HG03354 (cell line): ENCODE results near the gene ANKLE1.

Experiments used
- ATAC-seq: cut with Tn5 transposase; IDR thresholded peaks from one replicate; pipeline ENCODE4 v1.9.1; 2021; ENCODE audit warnings: mild to moderate bottlenecking; ENCODE audit not compliant: unreplicated experiment, poor library complexity, severe bottlenecking

Gene ANKLE1, protein sequence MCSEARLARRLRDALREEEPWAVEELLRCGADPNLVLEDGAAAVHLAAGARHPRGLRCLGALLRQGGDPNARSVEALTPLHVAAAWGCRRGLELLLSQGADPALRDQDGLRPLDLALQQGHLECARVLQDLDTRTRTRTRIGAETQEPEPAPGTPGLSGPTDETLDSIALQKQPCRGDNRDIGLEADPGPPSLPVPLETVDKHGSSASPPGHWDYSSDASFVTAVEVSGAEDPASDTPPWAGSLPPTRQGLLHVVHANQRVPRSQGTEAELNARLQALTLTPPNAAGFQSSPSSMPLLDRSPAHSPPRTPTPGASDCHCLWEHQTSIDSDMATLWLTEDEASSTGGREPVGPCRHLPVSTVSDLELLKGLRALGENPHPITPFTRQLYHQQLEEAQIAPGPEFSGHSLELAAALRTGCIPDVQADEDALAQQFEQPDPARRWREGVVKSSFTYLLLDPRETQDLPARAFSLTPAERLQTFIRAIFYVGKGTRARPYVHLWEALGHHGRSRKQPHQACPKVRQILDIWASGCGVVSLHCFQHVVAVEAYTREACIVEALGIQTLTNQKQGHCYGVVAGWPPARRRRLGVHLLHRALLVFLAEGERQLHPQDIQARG

DNA sequence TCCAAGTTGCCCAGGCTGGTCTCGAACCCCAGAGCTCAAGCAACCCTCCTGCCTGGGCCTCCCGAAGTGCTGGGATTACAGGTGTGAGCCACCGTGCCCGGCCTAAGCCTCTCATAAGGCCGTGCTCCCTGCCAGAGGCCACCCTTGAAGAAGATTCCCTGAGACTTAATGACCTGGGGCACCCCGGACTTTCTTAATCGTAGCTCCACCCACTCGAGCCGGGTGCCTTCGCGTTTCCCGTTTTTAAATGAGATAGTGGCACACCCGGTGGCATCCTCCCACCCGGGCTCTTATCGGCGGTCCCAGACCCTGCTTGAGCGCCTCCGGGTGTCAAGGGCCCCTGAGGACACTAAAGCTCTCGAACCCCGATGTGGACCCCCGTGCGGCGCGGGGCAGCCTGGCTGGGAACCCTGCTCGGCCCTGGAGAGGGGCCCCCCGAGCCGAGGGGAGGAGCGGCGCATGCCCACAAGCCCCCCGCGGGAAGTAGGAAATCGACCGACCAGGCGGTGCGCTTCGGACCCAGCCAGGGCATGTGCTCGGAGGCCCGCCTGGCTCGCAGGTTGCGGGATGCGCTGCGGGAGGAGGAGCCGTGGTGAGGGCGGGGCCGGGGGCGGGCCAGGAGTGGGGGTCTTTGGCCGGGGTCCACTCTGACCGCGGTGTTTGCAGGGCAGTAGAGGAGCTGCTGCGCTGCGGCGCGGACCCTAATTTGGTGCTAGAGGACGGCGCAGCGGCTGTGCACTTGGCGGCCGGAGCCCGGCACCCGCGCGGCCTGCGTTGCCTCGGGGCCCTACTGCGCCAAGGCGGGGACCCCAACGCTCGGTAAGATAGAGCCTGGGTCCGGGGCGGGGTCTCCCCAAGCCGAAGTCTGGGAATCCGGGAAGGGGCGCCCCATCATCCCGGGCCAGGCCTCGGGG is at the start of gene ANKLE1:
Gene ANKLE1, plus strand, starts transcription at position 511 of the 914 bp plus-strand sequence. Its CDS starts 20 bp downstream, at position 531.
- ATAC-seq, result peak; percentile 44

DNA sequence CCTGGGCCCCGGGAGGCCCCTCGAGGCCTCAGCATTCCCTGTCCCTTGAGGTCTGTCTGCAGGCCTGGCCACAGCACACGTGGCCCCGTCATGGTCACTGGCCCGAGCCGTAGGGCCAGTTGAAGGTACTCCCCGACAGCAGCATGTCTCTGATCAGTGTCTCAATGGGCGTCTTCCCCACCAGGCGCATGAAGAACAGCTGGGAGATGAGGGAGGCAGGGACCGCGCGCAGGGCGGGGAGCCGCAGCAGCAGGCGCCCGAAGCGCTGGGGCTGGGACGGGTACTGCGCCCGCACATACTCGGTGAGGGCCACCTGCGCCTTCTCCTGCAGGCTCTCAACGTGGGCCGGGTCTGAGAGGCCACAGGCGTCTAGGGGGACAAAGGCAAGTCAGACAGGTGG is 49.4 kb upstream of the ANKLE1 start:
- no peak for ATAC-seq

DNA sequence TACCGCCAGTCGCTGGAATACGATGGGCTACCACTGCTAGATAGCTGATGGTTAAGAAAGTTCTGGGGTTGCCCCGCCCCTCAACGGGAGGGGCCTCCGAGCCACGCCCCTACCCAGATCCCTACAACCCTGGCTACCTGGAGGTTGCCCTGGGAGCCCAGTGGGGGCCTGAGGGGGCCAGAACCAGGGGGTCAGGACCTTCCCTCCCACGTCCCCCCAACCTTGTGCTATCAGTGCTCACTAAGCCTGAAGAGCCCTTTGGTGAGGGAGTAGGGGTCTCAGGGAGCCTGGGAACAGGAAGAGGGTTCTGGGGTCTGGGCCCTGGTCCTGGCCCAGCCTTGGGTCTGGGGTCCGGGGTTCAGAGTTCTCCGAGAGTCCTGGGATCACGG is 46.8 kb upstream of the ANKLE1 start:
- ATAC-seq, result peak; percentile 50

DNA sequence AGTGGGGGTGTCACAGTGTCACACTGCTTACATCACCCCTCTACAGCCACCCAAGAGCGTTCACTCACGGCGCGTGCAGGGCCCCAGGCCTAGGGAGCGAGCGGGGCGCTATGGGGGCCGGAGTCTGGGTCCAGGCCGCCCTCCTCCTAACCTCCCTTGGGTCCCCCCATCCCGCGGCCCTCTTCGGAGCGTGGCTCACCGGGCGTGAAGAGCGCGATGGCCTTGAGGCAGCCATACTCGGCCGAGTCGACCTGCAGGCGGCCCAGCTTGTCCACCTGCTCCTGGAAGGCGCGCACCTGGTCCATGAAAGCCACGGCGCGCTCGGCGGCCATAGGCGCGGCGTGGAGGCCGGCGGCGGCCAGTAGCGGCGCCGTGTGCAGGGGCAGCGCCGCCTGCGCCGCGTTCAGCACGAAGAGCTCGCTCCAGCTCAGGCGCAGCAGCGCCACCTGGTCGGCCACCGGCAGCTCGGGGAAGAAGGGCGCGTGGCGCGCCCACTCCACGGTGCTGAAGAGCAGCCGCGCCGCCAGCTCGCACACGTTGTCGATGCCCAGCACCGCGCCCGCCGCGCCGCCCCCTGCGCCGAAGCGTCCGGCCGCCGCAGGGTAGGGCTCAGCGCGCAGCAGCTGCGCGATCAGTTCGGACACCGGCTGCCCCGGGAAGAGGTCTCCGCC is 46.3 kb upstream of the ANKLE1 start:
- peak; percentile 65 for ATAC-seq

DNA sequence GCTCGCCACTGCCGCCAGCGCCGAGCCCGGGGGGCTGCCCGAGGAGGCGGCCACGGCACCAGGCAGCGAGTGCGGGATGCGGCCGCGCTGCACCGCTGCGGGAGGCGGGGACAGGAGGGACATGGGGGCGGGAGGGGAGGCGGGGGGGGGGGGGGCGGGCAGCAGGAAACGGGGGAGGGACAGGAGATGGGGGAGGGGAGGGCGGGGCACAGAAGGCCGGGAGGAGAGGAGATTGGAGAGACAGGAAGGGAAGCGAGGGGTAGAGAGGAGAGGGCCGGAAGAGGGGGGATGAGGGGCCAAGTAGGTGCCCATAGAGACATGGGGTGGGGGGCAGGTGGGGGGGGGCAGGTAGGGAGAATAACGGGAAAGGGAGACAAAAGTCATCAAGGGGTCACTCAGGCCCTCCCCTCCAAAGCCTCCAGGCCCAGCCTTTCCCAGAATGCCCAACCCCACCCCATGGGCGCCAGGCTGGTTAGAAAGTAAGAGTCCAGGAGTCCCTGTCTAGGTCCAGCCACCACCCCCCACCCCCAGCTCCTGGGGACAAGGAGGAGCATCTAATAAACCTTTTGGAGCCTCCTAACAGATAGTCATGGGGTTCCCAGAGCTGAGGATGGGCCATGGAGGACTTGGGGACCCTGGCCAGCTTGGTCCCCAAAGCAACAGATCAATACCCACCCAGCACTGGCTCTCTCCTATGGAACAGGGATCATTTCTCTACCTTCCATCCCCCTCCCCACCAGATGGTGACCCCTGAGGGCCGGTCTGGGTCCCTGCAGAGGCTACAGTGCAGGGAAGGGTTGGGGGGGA is 45.5 kb upstream of the ANKLE1 start:
- ATAC-seq, result no peak

DNA sequence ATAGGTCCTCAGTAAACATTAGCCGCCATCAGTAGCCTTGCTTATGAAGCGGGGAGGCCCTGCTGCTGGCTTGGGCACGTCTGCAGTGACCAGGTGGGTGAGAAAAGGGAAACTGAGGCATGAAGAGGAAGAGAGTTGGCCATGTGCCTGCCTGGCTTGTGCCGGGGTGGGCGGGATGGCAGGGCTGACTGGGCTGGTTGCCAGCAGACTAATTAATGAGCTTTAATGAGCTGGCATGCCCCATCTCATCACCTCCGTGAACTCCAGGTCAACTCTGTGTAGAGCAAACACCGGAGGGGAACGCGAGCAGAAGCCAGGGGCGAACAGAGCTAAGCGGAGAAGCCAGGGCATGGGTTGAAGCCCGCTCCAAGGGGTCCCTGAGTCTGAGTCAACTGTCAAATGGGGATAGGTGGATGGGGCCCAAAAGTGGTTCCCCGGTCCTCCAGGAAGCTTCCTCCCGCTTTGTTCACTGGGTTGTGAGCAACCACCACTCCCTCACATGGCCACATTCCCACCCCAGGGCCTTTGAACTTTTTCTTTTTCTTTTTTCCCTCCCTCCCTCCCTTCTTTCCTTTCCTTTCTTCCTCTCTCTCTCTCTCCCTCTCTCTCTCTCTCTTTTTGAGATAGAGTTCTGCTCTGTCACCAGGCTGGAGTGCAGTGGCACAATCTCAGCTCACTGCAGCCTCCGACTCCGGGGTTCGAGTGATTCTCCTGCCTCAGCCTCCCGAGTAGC is 44.7 kb upstream of the ANKLE1 start:
- no peak for ATAC-seq

DNA sequence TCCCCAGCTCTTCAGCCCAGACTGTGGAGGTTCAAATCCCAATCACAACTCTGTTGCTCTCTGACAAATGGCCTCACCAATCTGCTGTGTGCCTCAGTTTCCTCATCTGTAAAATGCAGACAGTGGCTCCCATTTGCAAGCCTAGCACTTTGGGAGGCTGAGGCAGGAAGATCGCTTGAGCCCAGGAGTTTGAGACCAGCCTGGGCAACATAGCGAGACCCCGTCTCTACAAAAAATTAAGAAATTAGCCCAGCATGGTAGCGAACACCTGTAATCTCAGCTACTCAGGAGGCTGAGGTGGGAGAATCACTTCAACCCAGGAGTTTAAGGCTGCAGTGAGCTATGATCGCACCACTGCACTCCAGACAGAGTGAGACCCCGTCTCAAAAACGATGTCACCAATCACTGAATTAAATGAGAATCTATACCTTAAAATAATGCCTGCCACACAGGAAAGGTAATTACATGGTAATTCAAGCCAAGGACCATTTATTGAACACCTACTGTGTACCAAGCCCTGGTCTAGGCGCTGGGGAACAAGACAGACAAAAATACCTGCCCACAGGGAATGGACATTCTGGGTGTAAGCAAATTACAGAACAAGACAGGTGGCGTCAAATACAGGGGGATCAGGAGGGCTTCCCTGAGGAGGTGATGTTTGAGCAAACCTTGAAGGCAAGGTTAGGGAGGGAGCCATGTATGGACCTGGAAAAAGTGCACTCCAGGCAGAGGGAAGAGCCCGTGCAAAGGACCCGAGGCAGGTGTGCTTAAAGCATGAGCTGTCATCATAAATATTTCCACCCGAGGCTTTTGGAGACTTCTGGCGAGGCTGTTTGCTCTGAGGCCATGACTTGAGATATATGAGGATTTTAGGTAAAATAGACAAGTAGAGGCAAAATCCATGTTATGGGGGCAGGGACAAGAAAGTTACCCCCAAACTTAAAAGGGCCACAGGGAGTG is 43.7 kb upstream of the ANKLE1 start:
- no peak for ATAC-seq

DNA sequence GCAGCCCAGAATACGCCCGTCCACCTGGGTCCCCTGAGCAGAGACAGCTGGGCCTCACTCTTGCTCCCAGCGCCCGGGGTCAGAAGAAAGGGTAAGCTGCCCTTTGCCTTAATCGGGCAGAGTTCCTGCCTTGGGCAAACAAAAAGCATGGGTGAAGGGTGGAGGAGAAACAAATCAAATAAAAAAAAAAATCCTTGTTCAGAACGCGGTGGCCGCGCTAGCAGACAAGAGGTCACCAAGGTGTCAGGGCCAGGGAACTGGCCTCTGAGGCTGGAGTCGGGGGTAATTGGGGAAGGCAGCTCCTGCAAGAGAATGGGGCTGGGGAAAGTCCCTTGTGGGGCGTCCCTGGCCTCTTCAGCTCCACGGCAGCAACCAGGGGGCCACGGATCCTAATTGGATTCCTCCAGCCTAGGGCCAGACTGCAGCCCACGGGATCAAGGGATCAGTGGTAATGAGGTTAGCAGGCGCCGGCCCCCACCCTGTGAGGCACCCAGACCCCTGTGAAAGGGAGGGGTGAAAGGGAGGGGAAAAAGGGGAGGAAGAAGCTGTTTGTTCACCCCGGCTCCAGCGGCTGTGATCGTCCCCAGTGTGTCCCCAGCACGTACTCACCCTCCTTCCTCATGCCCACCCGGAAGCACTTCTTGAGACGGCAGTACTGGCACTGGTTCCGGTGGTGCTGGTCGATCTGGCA is 41.5 kb upstream of the ANKLE1 start:
- ATAC-seq, result no peak

DNA sequence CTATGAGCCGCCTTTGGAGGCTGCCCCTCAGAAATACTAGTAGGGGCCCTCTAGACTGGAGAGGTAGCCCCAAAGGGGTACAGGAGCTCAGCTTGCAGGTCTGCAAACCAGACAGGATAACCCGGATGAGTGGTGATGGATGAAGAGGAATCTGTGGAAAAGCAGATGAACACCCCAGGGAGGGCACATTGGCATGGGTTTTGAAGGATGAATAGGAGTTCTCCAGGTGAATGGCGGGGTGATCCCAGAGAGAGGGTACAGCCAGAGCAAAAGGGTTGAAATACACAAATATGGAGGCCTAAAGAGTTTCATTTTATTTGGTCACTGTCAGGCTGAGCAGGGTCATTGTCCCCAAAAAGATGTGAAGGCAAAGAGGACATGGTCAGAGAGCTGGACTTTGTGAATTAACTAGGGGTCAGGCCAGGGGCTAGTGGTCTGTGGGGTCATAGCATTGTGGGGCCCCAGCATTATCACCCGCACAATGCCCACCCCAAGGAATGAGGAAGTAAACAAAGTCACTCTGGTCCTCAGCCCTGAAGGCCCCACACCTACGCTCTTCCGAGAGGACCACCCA is 40.8 kb upstream of the ANKLE1 start:
- no peak for ATAC-seq

DNA sequence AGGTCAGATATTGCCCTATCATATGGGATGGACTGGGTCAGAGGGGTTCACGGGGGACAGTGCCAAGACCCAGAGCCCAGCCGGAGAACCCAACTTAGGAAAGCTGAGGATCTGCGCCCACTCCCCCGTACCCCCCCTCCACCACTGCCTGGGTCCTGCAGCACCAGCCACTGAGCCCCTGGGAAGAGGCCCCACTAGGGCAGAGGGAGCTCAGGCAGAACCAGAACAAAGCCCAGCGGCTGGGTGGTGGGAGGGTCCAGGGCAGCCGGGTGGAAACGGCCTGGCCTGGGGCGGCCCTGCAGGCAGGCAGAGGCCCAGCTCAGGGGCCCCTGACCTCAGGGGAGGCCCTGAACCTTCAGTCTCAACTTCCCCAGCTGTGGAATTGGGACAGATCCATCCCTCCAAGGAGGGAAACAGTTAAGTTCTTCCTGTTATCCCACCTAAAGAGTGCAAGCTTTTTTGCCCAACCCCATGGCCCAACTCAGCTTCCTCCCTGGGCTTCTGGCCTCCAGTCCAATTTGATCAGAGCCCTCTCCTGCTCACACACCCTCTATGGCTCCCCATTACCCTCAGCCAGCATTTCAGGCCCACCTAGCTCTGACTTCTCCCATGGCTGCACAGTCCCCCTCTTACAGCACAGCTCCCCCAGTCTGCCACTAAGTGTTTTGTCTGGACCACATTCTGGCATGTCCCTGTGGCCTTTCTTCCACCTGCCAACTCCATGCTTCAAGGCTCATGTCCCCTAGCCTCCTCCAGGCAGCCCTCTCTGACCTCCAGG is 39.1 kb upstream of the ANKLE1 start:
- no peak for ATAC-seq

DNA sequence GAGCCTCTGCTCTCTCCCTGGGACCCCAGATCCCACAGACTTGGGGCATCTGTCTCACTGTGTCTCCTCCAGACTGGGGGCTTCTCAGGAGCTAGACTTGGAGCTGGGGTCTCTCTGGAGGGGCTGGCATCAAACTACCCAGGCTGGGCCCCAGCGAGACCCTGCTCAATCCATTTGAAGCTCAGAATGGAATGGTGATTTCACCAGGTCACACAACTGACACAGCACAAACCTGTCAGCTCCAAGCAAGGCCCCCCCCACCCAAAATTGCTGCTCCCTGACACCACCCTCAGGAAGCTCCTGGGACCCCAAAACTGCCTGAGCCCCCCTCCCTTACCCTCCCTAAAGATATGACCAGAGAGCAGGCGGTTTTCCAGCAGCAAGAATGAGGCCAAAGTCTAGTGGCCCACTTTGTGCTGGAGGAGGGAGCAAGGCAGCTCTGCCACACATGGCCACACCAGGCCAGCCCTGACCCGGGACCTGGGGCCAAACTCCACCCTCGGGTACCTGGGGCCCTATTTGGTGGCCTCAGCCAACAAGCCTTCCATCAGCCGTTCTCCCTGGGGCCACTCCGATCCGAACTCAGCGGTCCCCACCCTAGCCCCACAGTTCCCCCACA is 38.4 kb upstream of the ANKLE1 start:
- no peak for ATAC-seq

DNA sequence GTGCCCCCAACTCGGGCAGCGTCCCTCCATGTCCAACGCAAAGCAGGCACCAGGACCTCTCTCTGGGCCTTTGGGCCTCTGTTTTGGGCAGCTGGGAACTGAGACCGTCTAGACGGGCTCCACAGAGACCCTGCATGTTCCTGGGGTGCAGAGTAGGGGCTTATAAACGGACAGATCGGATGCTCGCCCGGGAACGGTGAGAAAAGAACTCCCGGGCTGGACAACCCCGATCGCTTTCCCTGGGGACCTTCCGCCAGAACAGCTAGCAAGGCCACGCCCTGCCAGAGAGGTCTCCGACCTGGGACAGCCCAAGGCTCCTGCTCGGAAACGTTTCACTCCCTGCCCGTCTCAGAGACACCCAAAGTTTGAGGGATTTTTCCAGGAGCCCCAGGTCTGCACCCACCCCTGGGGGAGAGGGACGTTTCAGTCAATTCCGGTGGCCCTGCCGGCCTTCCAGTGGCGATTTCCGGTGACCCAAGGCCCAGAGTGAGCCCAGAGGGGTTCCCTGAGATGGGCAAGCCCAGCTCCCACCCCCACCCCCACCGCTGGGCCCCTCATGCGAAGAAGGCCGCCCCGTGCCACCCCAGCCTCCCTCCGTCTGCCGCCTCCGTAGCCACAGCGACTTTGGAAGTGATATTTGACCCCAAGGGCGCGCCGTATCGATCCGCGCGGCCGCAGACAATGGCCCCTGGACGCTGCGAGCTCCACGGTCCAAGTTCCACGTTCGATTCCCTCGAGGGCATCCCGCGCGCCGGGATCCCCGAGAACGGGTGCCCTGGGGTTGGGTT is 37.7 kb upstream of the ANKLE1 start:
- no peak for ATAC-seq

DNA sequence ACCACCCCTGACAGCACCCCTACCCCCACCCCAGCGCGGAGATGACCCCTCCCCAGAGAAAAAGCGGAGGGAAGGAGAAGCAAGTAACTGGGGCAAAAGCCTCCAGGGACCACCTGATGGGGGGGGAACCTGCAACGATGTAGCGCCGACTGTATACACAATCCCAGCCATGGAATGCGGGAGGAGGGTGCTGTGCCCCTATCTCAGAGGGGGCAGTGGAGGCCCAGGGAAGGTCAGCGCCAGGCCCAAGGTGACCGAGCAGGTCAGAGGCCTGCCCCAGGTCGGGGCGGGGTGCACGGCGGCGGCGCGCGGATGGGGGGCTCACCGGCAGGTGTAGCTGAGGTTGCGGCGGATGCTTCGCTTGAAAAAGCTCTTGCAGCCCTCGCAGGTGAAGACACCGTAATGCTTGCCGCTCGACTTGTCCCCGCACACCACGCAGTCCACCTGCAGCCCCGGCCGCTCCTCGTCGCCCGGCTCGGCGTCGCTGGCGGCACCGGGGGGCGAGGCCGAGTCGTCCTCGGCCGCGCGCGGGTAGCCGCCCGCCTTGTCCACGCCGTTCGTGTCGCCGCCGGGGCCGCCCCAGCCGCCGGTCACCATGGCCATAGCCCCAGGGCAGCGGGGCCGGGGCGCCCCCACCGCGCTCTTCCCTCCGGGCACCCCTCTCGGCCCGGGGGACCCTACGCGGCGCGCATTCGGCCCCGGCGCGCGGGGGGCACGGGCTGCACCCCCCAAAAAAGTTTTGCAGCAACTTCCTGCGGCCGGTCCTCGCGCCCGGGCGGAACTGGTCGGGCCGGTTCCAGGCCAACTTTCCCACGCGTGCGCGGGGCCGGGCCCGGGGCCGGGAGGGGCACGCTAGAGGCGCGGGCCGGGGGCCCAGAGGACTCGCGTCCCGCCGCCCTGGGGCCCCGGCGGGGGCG is 36.8 kb upstream of the ANKLE1 start:
- ATAC-seq, result peak; percentile 15
